GM06990 (cell line): ENCODE measurements around the gene KDM4B.

Source experiments
- DNase-seq: peaks from one replicate; pipeline ENCODE4 v3.0.0-alpha.2; 2011; ENCODE audit not compliant: insufficient read length; ENCODE audit errors: extremely low read depth
- H3K27me3 ChIP-seq: replicated peaks from 2 replicates; pipeline ENCODE4 v1.6.0; 2011; ENCODE audit warnings: low read length; ENCODE audit not compliant: control insufficient read depth, insufficient read depth
- H3K36me3 ChIP-seq: 2 replicates; pipeline ENCODE4 v1.5.1; 2011; ENCODE audit warnings: low read length; ENCODE audit not compliant: control insufficient read depth, insufficient read depth
- H3K4me3 ChIP-seq: replicated peaks from 2 replicates; pipeline ENCODE4 v1.5.1; 2011; ENCODE audit warnings: low read depth, mild to moderate bottlenecking, control low read depth, low read length
- CTCF ChIP-seq: IDR thresholded peaks from 2 replicates; pipeline ENCODE4 v1.5.1; 2011; ENCODE audit warnings: low read length, control low read depth, mild to moderate bottlenecking, inconsistent platforms; ENCODE audit not compliant: insufficient read depth, poor library complexity, severe bottlenecking

KDM4B gene

DNA sequence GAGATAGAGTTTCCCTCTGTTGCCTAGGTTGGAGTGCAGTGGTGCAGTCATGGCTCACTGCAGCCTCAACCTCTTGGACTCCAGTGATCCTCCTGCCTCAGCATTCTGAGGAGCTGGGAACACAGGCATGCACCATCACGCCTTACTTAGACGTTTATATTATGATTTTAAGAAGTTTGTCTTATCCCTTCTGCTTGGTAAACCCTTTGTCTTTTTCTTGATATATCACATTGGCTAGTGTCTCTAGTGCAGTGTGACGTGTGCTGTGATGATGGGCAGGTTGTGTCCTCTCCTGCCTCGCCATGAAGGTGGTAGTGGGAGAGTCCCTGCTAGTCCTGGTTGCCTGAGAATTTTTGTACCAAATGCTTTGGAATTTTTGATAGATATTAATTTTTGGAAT, 93.9 kb downstream of the KDM4B start:
- TF ChIP-seq CTCF, result no peak
- H3K36me3 ChIP-seq, result peaks cover 10% of the 10 kb centered on the region
- DNase-seq, result no peak

GRCh38 chr19:5063873-5064645, 95.1 kb downstream of the KDM4B start:
- DNase-seq, result no peak
- H3K27me3 ChIP-seq, result no peaks in the 10 kb centered on the region
- H3K36me3 ChIP-seq, result peaks cover 10% of the 10 kb centered on the region
- no peak for TF ChIP-seq CTCF
- no peak overlapping the region for H3K4me3 ChIP-seq

More for the DNA sequence above, 93.9 kb downstream of the KDM4B start:
- H3K27me3 ChIP-seq, result no peaks in the 10 kb centered on the region
- no peak overlapping the region for H3K4me3 ChIP-seq

GRCh38 chr19:5064896-5065295, 96.0 kb downstream of the KDM4B start:
- Histone ChIP-seq H3K4me3 (no peak overlapping the region), H3K27me3 (no peaks in the 10 kb centered on the region), H3K36me3 (peaks cover 10% of the 10 kb centered on the region)
- no peak for DNase-seq
- TF ChIP-seq CTCF, result no peak

DNA sequence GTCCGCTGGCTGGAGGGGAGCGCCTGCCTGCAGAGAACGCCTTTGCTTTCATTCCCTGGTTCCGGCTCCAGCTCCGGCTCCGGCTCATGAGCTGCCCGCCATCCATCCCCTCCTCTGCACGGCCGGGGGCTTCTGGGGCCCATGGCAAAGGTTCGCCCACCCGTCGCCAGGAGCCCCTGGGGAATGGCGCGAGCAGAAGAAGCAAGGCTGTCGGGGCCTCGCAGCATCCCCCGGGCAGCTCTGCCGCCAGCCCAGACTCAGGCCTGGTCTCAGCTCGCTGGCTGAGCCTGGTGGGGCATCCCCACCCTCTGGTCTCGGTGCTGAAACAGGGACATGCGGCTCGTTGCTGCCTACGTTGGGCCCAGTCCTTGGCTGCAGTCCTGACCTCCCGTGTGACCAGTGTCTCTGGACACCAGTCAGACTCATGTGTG, 96.8 kb downstream of the KDM4B start:
- Histone ChIP-seq H3K27me3 (no peaks in the 10 kb centered on the region), H3K4me3 (no peak overlapping the region), H3K36me3 (peaks cover 10% of the 10 kb centered on the region)
- TF ChIP-seq CTCF, result no peak
- no peak for DNase-seq

DNA sequence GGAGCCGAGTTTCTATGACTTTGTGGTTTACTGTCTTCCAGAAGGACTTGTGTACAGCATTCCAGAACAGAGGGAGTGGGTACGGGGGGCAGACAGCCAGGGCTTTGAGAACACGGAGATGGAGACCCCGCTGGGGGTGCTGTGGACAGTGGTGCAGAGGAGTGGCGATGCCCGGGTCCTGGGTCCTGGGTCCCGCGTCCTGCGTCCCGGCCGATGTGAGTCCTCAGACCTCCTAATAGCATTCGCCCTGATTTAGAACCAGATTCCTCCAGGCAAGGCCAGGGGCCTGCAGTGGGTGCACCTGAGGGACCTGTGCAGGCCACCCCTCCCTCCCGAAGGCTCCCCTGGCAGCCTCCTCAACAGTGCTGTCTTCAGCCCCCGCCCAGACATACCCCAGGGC, 97.9 kb downstream of the KDM4B start:
- Histone ChIP-seq H3K27me3 (no peaks in the 10 kb centered on the region), H3K36me3 (peaks cover 7% of the 10 kb centered on the region), H3K4me3 (no peak overlapping the region)
- no peak for TF ChIP-seq CTCF
- DNase-seq, result no peak

GRCh38 chr19:5067678-5068077, 98.8 kb downstream of the KDM4B start:
- Histone ChIP-seq H3K36me3 (peaks cover 8% of the 10 kb centered on the region), H3K27me3 (no peaks in the 10 kb centered on the region), H3K4me3 (no peak overlapping the region)
- DNase-seq, result no peak
- no peak for TF ChIP-seq CTCF
